ENCODE measurements around the gene CNOT4. TPM values are rescaled to one million over a fixed set of nuclear protein-coding genes. Genes with fewer than 3 reads are reported as not detected.
"Not testable (repeated sequence)": the region's sequence is repeated elsewhere in the genome, so short reads cannot be mapped to it uniquely, and the experiment has no call there.

CNOT4 gene
- total RNA-seq, 1 donor from 2014 or later = 14.4 TPM

DNA sequence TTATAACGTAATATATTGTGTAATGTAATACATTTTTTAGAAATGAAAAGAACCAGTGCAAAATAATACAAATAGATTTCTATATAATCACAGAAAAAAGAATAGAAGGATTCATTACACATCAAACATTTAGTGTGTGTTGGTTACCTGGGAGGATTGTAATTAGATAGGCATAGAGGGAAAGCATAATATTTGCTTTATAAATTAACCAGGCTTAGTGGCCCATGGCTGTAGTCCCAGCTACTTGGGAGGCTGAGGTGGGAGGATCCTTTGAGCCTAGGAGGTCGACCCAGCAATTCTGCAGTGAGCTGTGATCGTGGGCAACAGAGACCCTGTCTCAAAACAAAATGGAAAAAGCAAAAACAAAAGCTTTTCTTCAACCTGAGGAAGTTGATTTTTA lies 5.0 kb upstream of the CNOT4 start:
- DNase-seq (ENCODE audit: low spot score) = no peak

- peak; percentile 41 for DNase-seq (ENCODE audit: low spot score)
Observed at GRCh38 chr7:135512135-135512887, 2.4 kb upstream of the CNOT4 start.

GRCh38 chr7:135510592-135511183 lies 786 bp upstream of the CNOT4 start:
- peak; percentile 35 for DNase-seq (ENCODE audit: low spot score)

- DNase-seq (ENCODE audit: low spot score) = no peak
Observed at GRCh38 chr7:135509589-135509838, 388 bp downstream of the CNOT4 start.

GRCh38 chr7:135508883-135509588 lies 866 bp downstream of the CNOT4 start:
- DNase-seq (ENCODE audit: low spot score) = peak; percentile 42

DNA sequence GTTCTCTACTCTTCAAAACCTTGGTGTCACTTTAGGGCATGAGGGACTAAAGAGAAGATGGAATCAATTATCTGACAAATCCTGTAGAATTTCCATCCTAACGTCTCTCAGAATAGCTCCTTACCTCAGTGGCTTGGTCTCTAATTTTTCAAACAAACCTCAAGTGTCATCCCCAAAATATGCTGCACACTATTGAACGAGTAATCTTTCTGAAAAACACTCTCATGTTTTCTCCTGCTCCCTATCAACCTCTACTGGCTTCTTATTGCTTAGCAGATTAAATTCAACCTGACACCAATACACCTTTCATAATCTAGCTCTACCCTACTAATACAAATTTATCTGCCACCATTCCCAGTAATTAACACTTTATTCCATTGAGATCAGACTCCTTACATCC lies 8.5 kb downstream of the CNOT4 start:
- DNase-seq (ENCODE audit: low spot score) = no peak

DNA sequence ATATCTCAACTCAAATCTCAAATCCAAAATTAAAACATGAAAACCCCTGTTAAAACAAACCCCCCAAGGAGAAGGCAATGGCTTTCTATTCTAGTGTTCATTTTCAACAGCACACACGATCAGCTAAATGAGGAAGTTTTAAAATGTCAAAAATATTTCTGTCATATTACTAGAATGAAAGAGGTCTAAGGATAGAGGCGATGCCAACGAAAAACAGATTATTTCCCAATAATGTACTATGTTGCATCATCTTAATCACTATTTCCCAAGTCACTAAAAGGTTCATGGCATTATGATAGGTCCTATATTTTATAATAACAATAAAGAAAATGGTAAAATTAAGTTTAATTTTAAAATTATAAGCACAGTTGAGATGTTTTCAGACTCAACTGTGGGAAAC lies 10.1 kb downstream of the CNOT4 start:
- no peak for DNase-seq (ENCODE audit: low spot score)

GRCh38 chr7:135497161-135497560 lies 12.7 kb downstream of the CNOT4 start:
- not testable (repeated sequence) for DNase-seq (ENCODE audit: low spot score)

DNA sequence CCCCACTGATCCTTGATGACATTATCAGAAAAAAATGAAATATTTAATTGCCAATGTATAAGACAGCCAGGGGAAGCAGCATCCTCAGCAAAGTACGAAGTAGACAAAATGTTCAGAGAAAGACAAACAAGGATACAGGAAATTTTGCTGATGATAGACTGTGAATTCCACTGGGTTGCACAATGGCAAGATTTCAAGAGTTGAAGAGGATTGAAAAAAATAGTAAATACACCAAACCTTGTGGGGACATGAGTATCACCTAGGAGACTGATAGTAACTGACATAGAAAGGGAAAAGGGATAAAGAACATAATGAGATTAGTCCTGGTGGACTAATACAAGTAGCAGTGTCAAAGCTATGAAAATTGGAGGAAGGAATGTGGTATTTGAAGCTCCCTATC lies 16.5 kb downstream of the CNOT4 start:
- no peak for DNase-seq (ENCODE audit: low spot score)

- DNase-seq (ENCODE audit: low spot score) = no peak
Observed at GRCh38 chr7:135492151-135492550, 17.8 kb downstream of the CNOT4 start.

GRCh38 chr7:135490783-135491182 lies 19.1 kb downstream of the CNOT4 start:
- DNase-seq (ENCODE audit: low spot score) = peak; percentile 5

DNA sequence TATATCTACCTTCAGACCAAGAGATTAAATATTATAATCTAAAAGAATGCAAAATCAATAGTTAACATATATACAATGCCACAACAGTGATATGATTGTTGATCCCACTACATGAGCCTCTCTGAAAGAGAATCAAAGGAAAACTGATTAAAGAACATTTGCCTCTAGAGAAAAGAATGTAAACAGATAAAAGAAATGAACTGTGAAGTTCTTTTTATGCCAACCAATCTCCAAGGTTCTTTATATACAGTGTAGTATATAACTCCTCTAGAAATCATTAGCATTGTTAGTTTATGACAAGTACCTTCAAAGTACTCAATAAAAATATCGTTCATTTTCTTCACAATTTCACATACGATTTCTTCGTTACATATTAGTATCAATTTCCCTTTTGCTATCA lies 20.1 kb downstream of the CNOT4 start:
- DNase-seq (ENCODE audit: low spot score) = no peak

- no peak for DNase-seq (ENCODE audit: low spot score)
Observed at GRCh38 chr7:135486261-135486920, 23.5 kb downstream of the CNOT4 start.

DNA sequence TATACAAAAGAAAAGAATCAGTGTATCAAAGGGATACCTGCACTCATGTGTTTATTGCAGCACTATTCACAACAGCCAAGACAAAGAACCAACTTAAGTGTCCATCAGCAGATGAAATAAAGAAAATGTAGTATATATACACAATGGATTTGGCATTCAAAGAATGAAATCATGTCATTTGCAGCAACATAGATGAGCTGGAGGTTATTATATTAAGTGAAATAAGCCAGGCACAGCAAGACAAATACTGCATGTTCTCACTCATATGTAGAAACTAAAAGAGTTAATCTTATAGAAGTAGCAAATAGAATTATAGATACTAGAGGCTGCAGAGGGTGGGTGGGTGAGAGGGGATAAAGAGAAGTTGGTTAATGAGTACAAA lies 28.3 kb downstream of the CNOT4 start:
- no peak for DNase-seq (ENCODE audit: low spot score)

DNA sequence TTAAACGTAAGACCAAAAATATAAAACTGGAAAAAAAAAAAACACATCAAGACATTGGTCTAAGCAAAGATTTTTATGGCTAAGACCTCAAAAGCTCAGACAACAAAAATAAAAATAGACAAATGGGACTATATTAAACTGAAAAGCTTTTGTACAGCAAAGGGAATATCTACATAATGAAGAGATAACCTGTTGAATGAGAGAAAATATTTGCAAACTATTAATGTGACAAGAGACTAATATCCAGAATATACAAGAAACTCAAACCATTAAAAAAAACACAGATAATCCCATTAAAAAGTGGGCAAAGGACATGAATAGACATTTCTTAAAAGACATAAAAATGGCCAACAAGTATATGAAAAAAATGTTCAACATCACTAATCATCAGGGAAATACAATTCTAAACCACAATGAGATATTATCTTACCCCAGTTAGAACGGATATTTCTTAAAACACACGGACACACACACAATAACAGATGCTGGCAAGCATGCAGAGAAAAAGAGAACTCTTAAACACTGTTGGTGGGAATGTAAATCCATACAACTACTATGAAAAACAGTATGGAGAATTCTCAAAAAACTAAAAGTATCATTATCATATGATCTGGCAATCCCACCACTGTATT lies 28.8 kb downstream of the CNOT4 start:
- no peak for DNase-seq (ENCODE audit: low spot score)

DNA sequence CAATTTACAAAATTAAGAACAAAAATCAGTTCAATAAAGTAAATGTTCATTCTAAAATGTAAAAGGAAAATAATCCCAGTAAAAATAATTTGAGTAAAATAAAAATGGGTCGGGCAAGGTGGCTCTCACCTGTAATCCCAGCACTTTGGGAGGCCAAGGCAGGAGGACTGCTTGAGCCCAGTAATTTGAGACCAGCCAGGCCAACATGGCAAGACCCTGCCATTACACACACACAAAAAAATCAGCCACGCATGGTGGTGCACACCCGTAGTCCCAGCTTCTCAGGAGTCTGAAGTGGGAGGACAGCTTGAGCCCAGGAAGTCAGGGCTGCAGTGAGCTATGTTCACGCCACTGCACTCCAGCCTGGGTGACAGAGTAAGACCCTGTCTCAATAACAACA lies 34.4 kb downstream of the CNOT4 start:
- DNase-seq (ENCODE audit: low spot score) = no peak

DNA sequence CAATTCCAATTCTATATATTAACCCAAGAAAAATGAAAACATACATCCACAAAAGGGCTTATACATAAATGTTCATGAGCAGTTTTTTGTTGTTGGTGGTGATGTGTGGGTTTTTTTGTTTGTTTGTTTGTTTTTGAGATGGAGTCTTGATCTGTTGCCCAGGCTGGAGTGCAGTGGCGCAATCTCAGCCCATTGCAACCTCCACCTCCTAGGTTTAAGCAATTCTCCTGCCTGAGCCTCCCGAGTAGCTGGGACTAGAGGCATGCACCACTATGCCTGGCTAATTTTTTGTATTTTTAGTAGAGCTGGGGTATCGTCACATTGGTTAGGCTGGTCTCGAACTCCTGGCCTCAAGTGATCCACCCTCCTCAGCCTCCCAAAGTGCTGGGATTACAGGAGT lies 40.2 kb downstream of the CNOT4 start:
- DNase-seq (ENCODE audit: low spot score) = not testable (repeated sequence)

GRCh38 chr7:135467207-135467711 lies 42.6 kb downstream of the CNOT4 start:
- DNase-seq (ENCODE audit: low spot score) = no peak

GRCh38 chr7:135466442-135467206 lies 43.3 kb downstream of the CNOT4 start:
- no peak for DNase-seq (ENCODE audit: low spot score)

DNA sequence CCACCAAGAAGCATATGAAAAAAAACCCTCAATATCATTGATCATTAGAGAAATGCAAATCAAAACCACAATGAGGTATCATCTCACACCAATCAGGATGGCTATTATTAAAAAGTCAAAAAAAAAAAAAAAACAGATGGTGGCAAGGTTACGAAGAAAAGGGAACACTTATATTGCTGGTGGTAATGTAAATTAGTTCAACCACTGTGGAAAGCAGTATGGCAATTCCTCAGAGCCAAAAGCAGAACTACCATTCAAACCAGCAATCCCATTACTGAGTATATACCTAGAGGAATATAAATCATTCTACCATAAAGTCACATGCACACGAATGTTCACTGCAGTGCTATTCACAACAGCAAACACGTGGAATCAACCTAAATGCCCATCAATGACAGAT lies 46.0 kb downstream of the CNOT4 start:
- DNase-seq (ENCODE audit: low spot score) = no peak

DNA sequence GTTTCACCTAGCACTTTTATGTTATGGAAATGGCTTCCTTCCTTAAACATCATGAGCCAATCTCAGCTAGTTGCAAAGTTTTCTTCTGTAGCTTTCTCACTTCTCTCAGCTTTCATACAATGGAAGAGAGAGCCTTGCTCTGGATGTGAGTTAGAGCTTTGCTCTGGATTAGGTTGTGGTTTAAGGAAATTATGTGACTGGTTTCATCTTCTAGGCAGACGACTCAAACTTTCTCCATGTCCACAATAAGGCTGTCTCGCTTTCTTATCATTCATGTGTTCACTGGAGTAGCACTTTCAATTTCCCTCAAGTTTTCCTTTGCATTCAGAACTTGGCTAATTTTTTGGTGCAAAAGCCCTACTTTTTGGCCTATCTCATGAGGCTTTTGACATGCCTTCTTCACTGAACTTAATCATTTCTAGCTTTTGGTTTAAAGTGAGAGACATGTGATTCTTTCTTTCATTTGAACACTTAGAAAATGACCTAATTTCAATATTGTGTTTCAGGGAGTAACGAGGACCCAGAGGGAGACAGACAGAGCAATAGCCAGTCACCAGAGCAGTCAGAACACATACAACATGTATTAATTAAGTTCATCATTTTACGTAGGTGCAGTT lies 49.8 kb downstream of the CNOT4 start:
- DNase-seq (ENCODE audit: low spot score) = no peak

Measured in umbilical cord (tissue), 2 donors.